Osteoblast (primary cell): Measurements from ENCODE around the gene ETS2. TPM values are rescaled to one million over a fixed set of nuclear protein-coding genes. Genes with fewer than 3 reads are reported as not detected.

Source experiments
- DNase-seq: peaks from one replicate; pipeline ENCODE4 v3.0.0; 2011; ENCODE audit warnings: low spot score, mixed read lengths; ENCODE audit not compliant: insufficient read length; ENCODE audit errors: missing footprints
- H2AFZ ChIP-seq: 2 replicates; pipeline ENCODE4 v1.6.0; 2011; ENCODE audit warnings: mild to moderate bottlenecking, low read length
- H3K27ac ChIP-seq: 2 replicates; pipeline ENCODE4 v1.5.1; 2011; ENCODE audit warnings: mild to moderate bottlenecking, low read depth, low read length, moderate library complexity
- H3K27me3 ChIP-seq: 2 replicates; pipeline ENCODE4 v1.6.0; 2012; ENCODE audit warnings: mild to moderate bottlenecking, control low read depth, inconsistent platforms, low read length, moderate library complexity; ENCODE audit not compliant: insufficient read depth
- H3K36me3 ChIP-seq: 2 replicates; pipeline ENCODE4 v1.5.1; 2011; ENCODE audit warnings: mild to moderate bottlenecking, low read length, control low read depth, moderate library complexity; ENCODE audit not compliant: insufficient read depth
- H3K4me1 ChIP-seq: 2 replicates; pipeline ENCODE4 v1.5.1; 2011; ENCODE audit warnings: mild to moderate bottlenecking, low read length, control low read depth, moderate library complexity; ENCODE audit not compliant: insufficient read depth
- H3K4me2 ChIP-seq: 2 replicates; pipeline ENCODE4 v1.6.0; 2011; ENCODE audit warnings: mild to moderate bottlenecking, low read length; ENCODE audit not compliant: insufficient read depth
- H3K4me3 ChIP-seq: fragments of 200-600 bp; sonication (generic); 3 replicates; pipeline ENCODE4 v1.5.1; 2012; ENCODE audit warnings: mild to moderate bottlenecking, low read length, inconsistent platforms; ENCODE audit not compliant: insufficient read depth
- H3K79me2 ChIP-seq: 2 replicates; pipeline ENCODE4 v1.6.0; 2012; ENCODE audit warnings: mild to moderate bottlenecking, low read length, control low read depth, inconsistent platforms; ENCODE audit not compliant: insufficient read depth
- H3K9me3 ChIP-seq: 2 replicates; pipeline ENCODE4 v1.5.1; 2011; ENCODE audit warnings: low read depth, low read length, control low read depth
- H4K20me1 ChIP-seq: 2 replicates; pipeline ENCODE4 v1.6.0; 2012; ENCODE audit warnings: mild to moderate bottlenecking, low read length, control low read depth; ENCODE audit not compliant: insufficient read depth
- CTCF ChIP-seq: IDR thresholded peaks from 2 replicates; pipeline ENCODE4 v1.5.1; 2011; ENCODE audit warnings: mild to moderate bottlenecking, low read depth, low read length, moderate library complexity; ENCODE audit errors: extremely low read depth
- total RNA-seq: library from RNA; depleted of rRNA; stranded (reverse); fragments of >200 nt; gene quantifications from 2 replicates; pipeline ENCODE4 v1.2.3, GENCODE V29; 2012

The ETS2 gene
- total RNA-seq, 1 donor: 4.0 TPM

- H3K36me3 ChIP-seq: no peaks in the 10 kb centered on the region
- H3K27ac ChIP-seq: no peak overlapping the region
- H3K79me2 ChIP-seq: no peaks in the 10 kb centered on the region
- no peak overlapping the region for H3K4me2 ChIP-seq
- H3K4me1 ChIP-seq: no peaks in the 10 kb centered on the region
- H4K20me1 ChIP-seq: no peaks in the 10 kb centered on the region
- no peak for DNase-seq
- TF ChIP-seq CTCF: no peak
- H2AFZ ChIP-seq: no peak overlapping the region
- no peak overlapping the region for H3K4me3 ChIP-seq
- H3K9me3 ChIP-seq: no peaks in the 10 kb centered on the region
- H3K27me3 ChIP-seq: no peaks in the 10 kb centered on the region
Measured at GRCh38 chr21:38798481-38798882, 7.2 kb upstream of the ETS2 start.

DNA sequence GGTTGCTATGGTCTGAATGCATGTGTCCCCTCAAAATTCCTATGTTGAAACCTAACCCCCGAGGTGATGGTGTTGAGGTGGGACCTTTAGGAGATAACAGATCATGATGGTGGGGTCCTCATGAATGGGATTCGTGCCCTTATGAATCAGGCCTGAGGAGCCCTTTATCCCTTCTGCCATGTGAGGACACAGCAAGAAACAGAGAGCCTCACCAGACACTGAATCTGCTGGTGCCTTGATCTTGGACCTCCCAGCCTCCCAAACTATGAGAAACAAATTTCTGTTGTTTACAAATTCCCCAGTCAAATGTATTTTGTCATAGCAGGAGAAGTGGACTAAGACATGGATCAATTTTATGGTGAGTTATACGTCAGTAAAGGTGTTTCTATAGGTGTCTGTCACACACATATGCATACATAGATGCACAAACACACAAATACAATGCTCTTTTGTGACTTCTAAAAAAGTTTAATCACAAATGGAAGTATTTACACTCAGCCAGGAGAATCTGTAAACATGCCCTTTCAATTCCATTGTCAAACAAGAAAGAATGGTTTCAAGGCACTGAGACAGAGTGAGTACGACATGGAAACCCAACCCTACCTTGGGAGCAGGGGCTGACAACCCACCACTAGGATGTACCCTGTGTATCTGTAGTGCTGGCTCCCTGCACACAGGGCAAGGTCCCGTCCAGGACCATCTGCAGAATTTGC lies 5.5 kb upstream of the ETS2 start:
- Histone ChIP-seq H3K4me2 (no peak overlapping the region), H3K79me2 (no peaks in the 10 kb centered on the region), H2AFZ (no peak overlapping the region), H4K20me1 (no peaks in the 10 kb centered on the region), H3K4me3 (no peak overlapping the region), H3K27ac (no peak overlapping the region), H3K27me3 (no peaks in the 10 kb centered on the region), H3K36me3 (no peaks in the 10 kb centered on the region), H3K9me3 (no peaks in the 10 kb centered on the region), H3K4me1 (peaks cover 8% of the 10 kb centered on the region)
- no peak for TF ChIP-seq CTCF
- no peak for DNase-seq

GRCh38 chr21:38800924-38801744 lies 4.6 kb upstream of the ETS2 start:
- Histone ChIP-seq H3K4me2 (no peak overlapping the region), H3K4me3 (no peak overlapping the region)

More at GRCh38 chr21:38800924-38801744, 4.6 kb upstream of the ETS2 start:
- Histone ChIP-seq H3K9me3 (no peaks in the 10 kb centered on the region), H3K27me3 (no peaks in the 10 kb centered on the region), H4K20me1 (no peaks in the 10 kb centered on the region), H3K36me3 (no peaks in the 10 kb centered on the region), H3K27ac (no peak overlapping the region), H2AFZ (no peak overlapping the region), H3K4me1 (peaks cover 9% of the 10 kb centered on the region), H3K79me2 (peaks cover 1% of the 10 kb centered on the region)
- no peak for DNase-seq
- no peak for TF ChIP-seq CTCF
